Measurements from ENCODE around the gene ZNF529.

Gene ZNF529

GRCh38 chr19:36508325-36508724 lies 64.8 kb downstream of the ZNF529 start:
- no peak for DNase-seq

GRCh38 chr19:36501973-36502372 lies 71.1 kb downstream of the ZNF529 start:
- no peak for DNase-seq

- DNase-seq, result no peak
Observed at GRCh38 chr19:36497001-36497400, 76.1 kb downstream of the ZNF529 start.

Data from NCI-H187 treated with DMSO at 0.1 percent for 48 hours (cell line).